GM12892 (cell line): ENCODE results near the gene DENND6B.

ENCODE experiments used
- POLR2A ChIP-seq: IDR thresholded peaks from 2 replicates; pipeline ENCODE4 v1.6.1; 2011; ENCODE audit warnings: low read depth, low read length, control low read depth
- POLR2AphosphoS5 ChIP-seq: IDR thresholded peaks from 2 replicates; pipeline ENCODE4 v1.6.1; 2011; ENCODE audit warnings: low read depth, low read length, control low read depth
- TAF1 ChIP-seq: IDR thresholded peaks from 2 replicates; pipeline ENCODE4 v1.6.1; 2011; ENCODE audit warnings: low read depth, mild to moderate bottlenecking, control low read depth, low read length, borderline replicate concordance

GRCh38 chr22:50286275-50286674, 40.5 kb downstream of the DENND6B start:
- no peak for TF ChIP-seq POLR2A
- TF ChIP-seq POLR2AphosphoS5 = no peak
- no peak for TF ChIP-seq TAF1
